Trophoblast cell (in vitro differentiated cells and primary cell): ENCODE data around the gene VEPH1.

Experiments used
- DNase-seq, 2 donors: peaks; one replicate each; pipeline ENCODE4 v3.0.0-alpha.2; 2016
- H2AFZ ChIP-seq: 2 replicates; pipeline ENCODE4 v1.6.1; 2013; ENCODE audit warnings: low read length, moderate library complexity, mild to moderate bottlenecking; ENCODE audit not compliant: insufficient read depth, poor library complexity
- H2AK5ac ChIP-seq: 2 replicates; pipeline ENCODE4 v1.6.1; 2013; ENCODE audit warnings: mild to moderate bottlenecking, low read length
- H2BK120ac ChIP-seq: 2 replicates; pipeline ENCODE4 v1.6.1; 2013; ENCODE audit warnings: low read length, mild to moderate bottlenecking, moderate library complexity; ENCODE audit not compliant: insufficient read depth, poor library complexity
- H2BK12ac ChIP-seq: 2 replicates; pipeline ENCODE4 v1.6.1; 2013; ENCODE audit warnings: mild to moderate bottlenecking, low read length, moderate library complexity
- H2BK5ac ChIP-seq: 2 replicates; pipeline ENCODE4 v1.6.1; 2013; ENCODE audit warnings: low read length, low read depth, moderate library complexity, mild to moderate bottlenecking; ENCODE audit not compliant: poor library complexity
- H3K14ac ChIP-seq: 2 replicates; pipeline ENCODE4 v1.6.1; 2013; ENCODE audit warnings: mild to moderate bottlenecking, low read length
- H3K18ac ChIP-seq: 2 replicates; pipeline ENCODE4 v1.6.1; 2013; ENCODE audit warnings: mild to moderate bottlenecking, low read length
- H3K23ac ChIP-seq: 2 replicates; pipeline ENCODE4 v1.6.1; 2013; ENCODE audit warnings: low read length
- H3K27ac ChIP-seq: 2 replicates; pipeline ENCODE4 v1.5.1; 2013; ENCODE audit warnings: low read depth, mild to moderate bottlenecking, inconsistent platforms, low read length, moderate library complexity
- H3K27me3 ChIP-seq: 2 replicates; pipeline ENCODE4 v1.6.1; 2013; ENCODE audit warnings: inconsistent platforms, mild to moderate bottlenecking, low read length, moderate library complexity; ENCODE audit not compliant: insufficient read depth
- H3K36me3 ChIP-seq, 2 experiments: 1 replicate in 1 of 2; 2 replicates in 1 of 2; pipeline ENCODE4 v1.6.1; 2013; ENCODE audit warnings: low read length in 2 of 2, mild to moderate bottlenecking in 2 of 2, moderate library complexity in 1 of 2; ENCODE audit not compliant: insufficient read depth in 2 of 2, control insufficient read depth in 1 of 2
- H3K4ac ChIP-seq: 2 replicates; pipeline ENCODE4 v1.6.1; 2013; ENCODE audit warnings: low read depth, mild to moderate bottlenecking, low read length, moderate library complexity
- H3K4me1 ChIP-seq, 2 experiments: 1 replicate in 1 of 2; 2 replicates in 1 of 2; pipeline ENCODE4 v1.6.1; 2013; ENCODE audit warnings: low read length in 2 of 2, mild to moderate bottlenecking in 2 of 2, moderate library complexity in 1 of 2; ENCODE audit not compliant: insufficient read depth in 2 of 2, control insufficient read depth in 1 of 2
- H3K4me2 ChIP-seq: 2 replicates; pipeline ENCODE4 v1.6.1; 2013; ENCODE audit warnings: inconsistent platforms, mild to moderate bottlenecking, low read length, moderate library complexity
- H3K4me3 ChIP-seq: 2 replicates; pipeline ENCODE4 v1.5.1; 2013; ENCODE audit warnings: mild to moderate bottlenecking, low read depth, low read length, inconsistent platforms
- H3K79me1 ChIP-seq: one replicate; pipeline ENCODE4 v1.6.1; 2013; ENCODE audit warnings: low read length
- H3K79me2 ChIP-seq: 2 replicates; pipeline ENCODE4 v1.6.1; 2013; ENCODE audit warnings: low read length, mild to moderate bottlenecking; ENCODE audit not compliant: control insufficient read depth, insufficient read depth, poor library complexity
- H3K9ac ChIP-seq: 2 replicates; pipeline ENCODE4 v1.6.1; 2013; ENCODE audit warnings: mild to moderate bottlenecking, low read length
- H3K9me3 ChIP-seq: 2 replicates; pipeline ENCODE4 v1.6.1; 2013; ENCODE audit warnings: low read depth, mild to moderate bottlenecking, control low read depth, inconsistent platforms, low read length; ENCODE audit not compliant: insufficient read depth
- H4K12ac ChIP-seq: 2 replicates; pipeline ENCODE4 v1.6.1; 2013; ENCODE audit warnings: low read depth, mild to moderate bottlenecking, low read length, moderate library complexity
- H4K8ac ChIP-seq: 2 replicates; pipeline ENCODE4 v1.6.1; 2013; ENCODE audit warnings: low read depth, mild to moderate bottlenecking, low read length, moderate library complexity
- H4K91ac ChIP-seq: one replicate; pipeline ENCODE4 v1.6.1; 2013; ENCODE audit warnings: low read depth, mild to moderate bottlenecking, low read length, moderate library complexity
- WGBS: extraction: QIAGEN DNeasy Blood & Tissue Kit; methylation state at CpG from one replicate; pipeline ENCODE4 v1.1.7; 2013; ENCODE audit warnings: missing lambda C conversion rate; ENCODE audit not compliant: insufficient read length, insufficient coverage; ENCODE audit errors: extremely low coverage; 5-methylcytosine and 5-hydroxymethylcytosine counted together

VEPH1 gene

GRCh38 chr3:157393113-157393512 lies 110.1 kb downstream of the VEPH1 start:
- Histone ChIP-seq H3K9me3 (peaks cover 2% of the 10 kb centered on the region), H4K12ac (no peak overlapping the region), H3K79me1 (no peaks in the 10 kb centered on the region), H4K91ac (no peak overlapping the region), H3K4me1 (no peaks in the 10 kb centered on the region), H3K27me3 (no peaks in the 10 kb centered on the region), H3K18ac (no peak overlapping the region), H2BK12ac (no peak overlapping the region), H3K36me3 (no peaks in the 10 kb centered on the region), H3K23ac (no peak overlapping the region), H3K79me2 (no peaks in the 10 kb centered on the region), H3K4me2 (no peak overlapping the region), H2BK5ac (no peak overlapping the region), H3K9ac (no peak overlapping the region), H3K27ac (no peak overlapping the region), H2AFZ (no peak overlapping the region), H2AK5ac (no peak overlapping the region), H3K14ac (no peak overlapping the region), H3K4ac (no peak overlapping the region), H2BK120ac (no peak overlapping the region), H4K8ac (no peak overlapping the region), H3K4me3 (no peak overlapping the region)
- DNase-seq, result peak in 1 of 2 donors; percentile 18

DNA sequence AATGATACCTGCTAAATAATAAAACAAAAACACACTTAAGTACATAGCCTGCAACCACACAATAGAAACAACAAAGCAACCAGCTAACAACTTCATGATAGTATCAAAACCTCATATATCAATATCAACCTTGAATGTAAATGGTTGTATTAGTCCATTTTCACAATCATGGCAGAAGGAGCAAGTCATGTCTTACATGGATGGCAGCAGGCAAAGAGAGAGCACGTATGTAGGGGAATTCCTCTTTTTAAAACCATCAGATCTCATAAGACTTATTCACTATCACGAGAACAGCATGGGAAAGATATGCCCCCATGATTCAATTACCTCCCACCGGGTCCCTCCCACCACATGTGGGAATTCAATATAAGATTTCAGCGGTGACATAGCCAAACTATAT lies 111.1 kb downstream of the VEPH1 start:
- no peak overlapping the region for H2AFZ ChIP-seq
- no peak overlapping the region for H3K4me3 ChIP-seq
- H3K9me3 ChIP-seq, result peaks cover 2% of the 10 kb centered on the region
- no peaks in the 10 kb centered on the region for H3K27me3 ChIP-seq
- no peak overlapping the region for H3K4me2 ChIP-seq
- no CpG with 5 or more reads among the region's 4 CpGs for WGBS
- H3K79me2 ChIP-seq, result no peaks in the 10 kb centered on the region
- H3K18ac ChIP-seq, result no peak overlapping the region
- no peaks in the 10 kb centered on the region for H3K4me1 ChIP-seq
- H2BK12ac ChIP-seq, result no peak overlapping the region
- DNase-seq, result no peak
- no peak overlapping the region for H2BK5ac ChIP-seq
- H3K23ac ChIP-seq, result no peak overlapping the region
- no peak overlapping the region for H2BK120ac ChIP-seq
- no peak overlapping the region for H2AK5ac ChIP-seq
- no peak overlapping the region for H3K14ac ChIP-seq
- H4K12ac ChIP-seq, result no peak overlapping the region
- no peaks in the 10 kb centered on the region for H3K36me3 ChIP-seq
- no peak overlapping the region for H4K91ac ChIP-seq
- H3K79me1 ChIP-seq, result no peaks in the 10 kb centered on the region
- no peak overlapping the region for H3K9ac ChIP-seq
- no peak overlapping the region for H3K27ac ChIP-seq
- no peak overlapping the region for H4K8ac ChIP-seq
- H3K4ac ChIP-seq, result no peak overlapping the region

DNA sequence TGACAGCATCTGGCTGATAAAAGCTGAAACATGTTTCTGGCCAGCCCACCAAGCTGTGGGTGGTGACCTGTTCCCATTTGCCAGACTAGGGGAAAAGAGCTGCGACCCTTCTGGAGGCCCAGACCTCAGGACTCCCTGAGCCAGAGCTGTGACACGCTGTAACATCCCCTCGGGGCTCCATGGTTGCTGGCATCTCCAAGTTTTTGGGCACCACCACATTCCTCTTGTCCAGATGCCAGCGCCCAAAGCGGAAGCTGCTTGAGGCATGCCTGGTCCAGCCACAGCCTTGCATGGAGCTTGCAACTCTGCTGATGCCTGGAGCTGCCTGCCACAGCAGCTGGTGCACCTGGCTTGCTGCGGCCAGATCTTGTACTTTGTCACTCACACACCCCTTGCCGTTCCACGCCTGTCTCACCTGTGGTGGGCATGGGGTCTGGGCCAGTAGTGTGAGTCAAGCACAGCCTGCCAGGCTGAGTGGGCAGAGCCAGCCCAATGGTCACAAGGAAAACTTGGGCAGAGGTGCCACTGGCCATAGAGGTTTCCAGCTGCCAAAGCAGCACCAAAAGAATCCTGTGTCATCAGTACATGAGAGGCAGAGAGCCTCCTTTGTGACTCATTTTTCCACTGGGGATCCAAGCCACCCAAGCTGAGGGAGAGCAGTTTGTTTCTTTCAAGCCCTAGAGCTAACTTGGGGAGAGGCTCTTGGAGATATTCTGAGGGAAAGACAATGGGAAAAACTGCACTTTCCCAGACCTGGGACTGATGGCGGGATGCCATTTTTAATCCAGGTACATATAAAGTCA lies 112.3 kb downstream of the VEPH1 start:
- H3K79me2 ChIP-seq, result no peaks in the 10 kb centered on the region
- no peak overlapping the region for H4K8ac ChIP-seq
- H3K27me3 ChIP-seq, result no peaks in the 10 kb centered on the region
- H2AK5ac ChIP-seq, result no peak overlapping the region
- peaks cover 2% of the 10 kb centered on the region for H3K9me3 ChIP-seq
- H3K36me3 ChIP-seq, result no peaks in the 10 kb centered on the region
- no peak overlapping the region for H2BK120ac ChIP-seq
- no peak overlapping the region for H3K23ac ChIP-seq
- no peak overlapping the region for H3K4me2 ChIP-seq
- no peak overlapping the region for H3K27ac ChIP-seq
- no peak overlapping the region for H3K18ac ChIP-seq
- no peak overlapping the region for H4K12ac ChIP-seq
- H3K4me3 ChIP-seq, result no peak overlapping the region
- H4K91ac ChIP-seq, result no peak overlapping the region
- no peak overlapping the region for H2AFZ ChIP-seq
- WGBS, result no CpG with 5 or more reads among the region's 9 CpGs
- H3K14ac ChIP-seq, result no peak overlapping the region
- no peak overlapping the region for H3K9ac ChIP-seq
- no peak overlapping the region for H3K4ac ChIP-seq
- peak in 1 of 2 donors; percentile 3 for DNase-seq
- H3K79me1 ChIP-seq, result no peaks in the 10 kb centered on the region
- no peak overlapping the region for H2BK12ac ChIP-seq
- no peaks in the 10 kb centered on the region for H3K4me1 ChIP-seq
- no peak overlapping the region for H2BK5ac ChIP-seq

- Histone ChIP-seq H3K36me3 (no peaks in the 10 kb centered on the region), H4K91ac (no peak overlapping the region), H3K4me3 (no peak overlapping the region), H3K9ac (no peak overlapping the region), H4K8ac (no peak overlapping the region), H3K27ac (no peak overlapping the region), H3K14ac (no peak overlapping the region), H3K9me3 (peaks cover 2% of the 10 kb centered on the region), H2BK120ac (no peak overlapping the region), H2BK5ac (no peak overlapping the region), H4K12ac (no peak overlapping the region), H3K27me3 (no peaks in the 10 kb centered on the region), H2BK12ac (no peak overlapping the region), H3K79me2 (no peaks in the 10 kb centered on the region), H3K4ac (no peak overlapping the region), H3K4me2 (no peak overlapping the region), H3K18ac (no peak overlapping the region), H3K4me1 (no peaks in the 10 kb centered on the region), H2AK5ac (no peak overlapping the region), H3K79me1 (no peaks in the 10 kb centered on the region), H2AFZ (no peak overlapping the region), H3K23ac (no peak overlapping the region)
- DNase-seq, result no peak
These were observed 114.2 kb downstream of the VEPH1 start for GRCh38 chr3:157388976-157389375.
